GM10266 (cell line): Measurements from ENCODE around the gene LDAF1.

Source experiments
- DNase-seq: peaks from one replicate; pipeline ENCODE4 v3.0.0; 2012; ENCODE audit errors: extremely low spot score
- CTCF ChIP-seq: IDR thresholded peaks from 2 replicates; pipeline ENCODE4 v1.5.1; 2012; ENCODE audit warnings: mild to moderate bottlenecking, low read depth; ENCODE audit not compliant: control insufficient read depth, insufficient read depth; ENCODE audit errors: missing control alignments

The LDAF1 gene

DNA sequence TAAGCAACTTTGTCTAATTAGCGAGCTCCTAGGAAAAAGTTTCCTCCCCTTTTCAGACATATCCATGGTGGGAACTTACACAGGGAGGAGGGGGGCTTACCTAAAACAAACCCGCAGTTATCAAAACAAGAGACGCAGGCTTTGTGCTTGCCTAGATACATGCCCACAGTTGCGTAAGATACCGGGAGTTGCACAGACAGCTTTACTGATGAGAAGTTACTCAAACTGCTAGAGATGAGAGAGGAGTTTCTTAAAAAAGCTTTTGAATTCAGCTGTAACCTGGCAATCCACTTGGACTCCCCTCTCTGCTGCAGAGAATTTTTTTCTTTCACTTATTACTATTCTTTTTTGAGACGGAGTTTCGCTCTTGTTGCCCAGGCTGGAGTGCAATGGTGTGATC, 59.7 kb downstream of the LDAF1 start:
- no peak for DNase-seq
- TF ChIP-seq CTCF = no peak

DNA sequence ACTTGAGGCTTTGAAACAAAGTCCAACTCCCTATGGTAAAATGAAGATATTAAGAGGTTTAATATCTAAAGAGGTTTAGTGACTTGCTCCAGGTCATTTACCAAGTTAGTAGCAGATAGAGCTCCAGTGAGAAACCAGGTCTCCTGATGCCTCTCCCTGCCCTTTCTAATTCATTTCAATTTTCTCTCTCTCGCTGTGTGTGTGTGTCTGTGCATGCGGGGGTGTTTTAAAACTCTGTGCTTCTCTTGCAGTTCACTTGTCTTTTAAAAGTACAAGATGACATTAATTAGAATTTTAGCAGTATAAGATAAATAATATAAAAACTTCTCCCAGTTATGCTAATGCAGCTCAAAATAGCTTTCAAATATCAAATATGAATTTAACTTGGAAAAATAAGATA, 61.1 kb downstream of the LDAF1 start:
- TF ChIP-seq CTCF = no peak

DNA sequence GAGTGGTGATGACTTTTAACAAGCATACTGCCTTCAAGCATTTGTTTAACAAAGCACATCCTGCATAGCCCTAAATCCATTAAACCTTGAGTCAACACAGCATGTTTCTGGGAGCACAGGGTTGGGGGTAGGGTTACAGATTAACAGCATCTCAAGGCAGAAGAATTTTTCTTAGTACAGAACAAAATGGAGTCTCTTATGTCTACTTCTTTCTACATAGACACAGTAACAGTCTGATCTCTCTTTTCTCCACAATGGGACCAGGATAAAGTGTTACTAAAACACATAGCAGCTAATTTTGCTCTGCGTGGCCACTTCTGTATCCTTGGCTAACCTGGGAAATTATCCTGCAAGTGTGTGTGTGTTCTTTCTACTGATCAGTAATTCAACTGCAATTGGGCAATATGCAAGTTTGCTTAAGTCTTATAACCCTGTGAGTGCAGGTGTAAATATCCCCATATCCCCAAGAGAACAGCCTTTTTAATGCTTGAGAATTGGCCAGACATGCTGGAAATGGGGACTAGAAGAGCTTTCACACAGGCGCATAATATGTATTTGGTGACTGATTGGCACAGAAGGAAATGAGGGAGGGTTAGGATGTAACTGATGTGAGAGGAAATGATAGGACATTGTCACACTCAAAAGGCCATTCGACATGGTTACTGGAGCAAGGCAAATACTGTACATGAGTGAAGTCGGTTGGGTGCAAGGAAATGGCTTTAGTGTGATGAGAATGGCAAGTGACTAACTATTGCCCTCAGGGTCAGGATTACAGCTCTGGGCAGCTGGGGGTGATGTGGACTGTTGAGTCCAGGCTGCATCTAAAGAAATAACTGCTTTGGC, 64.2 kb downstream of the LDAF1 start:
- no peak for TF ChIP-seq CTCF
- no peak for DNase-seq

More for the DNA sequence above, 61.1 kb downstream of the LDAF1 start:
- DNase-seq = no peak

DNA sequence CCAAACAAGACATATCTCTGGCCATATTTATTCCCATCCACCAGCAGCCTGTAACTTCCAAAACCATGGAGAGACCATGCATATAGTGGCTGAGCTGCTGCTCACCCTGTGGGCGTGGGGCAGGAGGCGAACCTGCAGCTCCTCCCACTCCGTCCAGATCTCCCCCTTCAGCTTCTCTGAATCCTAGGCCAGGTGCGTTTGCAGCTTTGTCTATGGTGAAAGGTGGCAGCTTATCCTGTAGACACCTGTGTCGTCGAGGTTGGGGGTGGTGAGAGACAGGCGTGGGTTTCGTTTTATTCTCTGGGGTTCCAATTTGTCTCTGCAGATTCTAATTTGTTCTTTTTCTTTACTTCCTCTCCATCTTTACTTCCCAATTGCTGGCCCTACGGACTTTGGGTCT, 65.3 kb downstream of the LDAF1 start:
- DNase-seq = no peak
- TF ChIP-seq CTCF = no peak

DNA sequence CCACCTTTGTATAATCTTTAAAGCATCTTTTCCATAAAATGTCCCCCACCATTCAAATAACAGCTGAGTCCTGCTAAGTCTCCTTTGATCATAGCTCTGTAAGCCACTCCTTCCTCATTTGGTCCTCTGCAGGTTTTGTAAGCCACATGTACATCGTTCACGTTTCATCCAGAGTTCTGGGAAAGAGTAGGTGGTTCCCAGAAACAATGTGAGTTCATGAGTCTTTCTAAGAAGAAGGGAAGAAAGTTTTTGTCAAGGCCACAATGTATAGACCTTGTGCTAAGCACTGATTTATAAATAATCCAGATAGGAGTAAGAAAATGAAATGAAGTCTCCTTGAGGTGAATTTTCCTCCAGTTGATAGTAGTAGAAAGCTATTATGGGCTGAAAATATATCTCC, 66.3 kb downstream of the LDAF1 start:
- no peak for TF ChIP-seq CTCF
- no peak for DNase-seq

- no peak for TF ChIP-seq CTCF
- no peak for DNase-seq
These were observed 68.3 kb downstream of the LDAF1 start for GRCh38 chr16:21226749-21227148.

- no peak for TF ChIP-seq CTCF
- DNase-seq = no peak
These were observed 69.4 kb downstream of the LDAF1 start for GRCh38 chr16:21227866-21228265.
